Measurements from ENCODE around the gene KRT36.

DNA sequence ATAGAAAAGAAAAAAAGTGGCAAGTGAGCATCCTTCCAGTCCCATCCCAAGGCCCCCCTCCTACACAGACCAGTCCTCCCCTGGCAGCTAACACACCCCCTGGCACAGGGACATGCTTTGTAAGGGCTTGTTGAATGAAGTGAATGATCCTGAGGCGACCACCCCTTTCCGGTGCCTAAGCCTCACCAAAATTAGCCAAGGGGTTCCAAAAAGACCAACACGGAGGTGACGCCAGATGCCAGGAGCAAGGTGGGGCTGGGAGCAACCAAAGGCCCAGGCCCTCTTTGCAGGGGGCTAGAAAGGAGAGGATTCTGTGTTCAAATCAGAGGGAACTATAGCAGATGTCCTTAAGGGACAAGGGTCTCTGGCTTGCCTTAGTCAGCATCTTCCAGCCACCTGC is 14.3 kb downstream of the KRT36 start:
- TF ChIP-seq, protein P1, sequence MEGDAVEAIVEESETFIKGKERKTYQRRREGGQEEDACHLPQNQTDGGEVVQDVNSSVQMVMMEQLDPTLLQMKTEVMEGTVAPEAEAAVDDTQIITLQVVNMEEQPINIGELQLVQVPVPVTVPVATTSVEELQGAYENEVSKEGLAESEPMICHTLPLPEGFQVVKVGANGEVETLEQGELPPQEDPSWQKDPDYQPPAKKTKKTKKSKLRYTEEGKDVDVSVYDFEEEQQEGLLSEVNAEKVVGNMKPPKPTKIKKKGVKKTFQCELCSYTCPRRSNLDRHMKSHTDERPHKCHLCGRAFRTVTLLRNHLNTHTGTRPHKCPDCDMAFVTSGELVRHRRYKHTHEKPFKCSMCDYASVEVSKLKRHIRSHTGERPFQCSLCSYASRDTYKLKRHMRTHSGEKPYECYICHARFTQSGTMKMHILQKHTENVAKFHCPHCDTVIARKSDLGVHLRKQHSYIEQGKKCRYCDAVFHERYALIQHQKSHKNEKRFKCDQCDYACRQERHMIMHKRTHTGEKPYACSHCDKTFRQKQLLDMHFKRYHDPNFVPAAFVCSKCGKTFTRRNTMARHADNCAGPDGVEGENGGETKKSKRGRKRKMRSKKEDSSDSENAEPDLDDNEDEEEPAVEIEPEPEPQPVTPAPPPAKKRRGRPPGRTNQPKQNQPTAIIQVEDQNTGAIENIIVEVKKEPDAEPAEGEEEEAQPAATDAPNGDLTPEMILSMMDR (IDR thresholded peaks at IDR 0.05) = no peak
- no peak for TF ChIP-seq POLR2A (IDR thresholded peaks at IDR 0.05)

Measured in stomach (tissue), 4 donors.